ENCODE data around the gene PABPN1L.

Gene PABPN1L

GRCh38 chr16:88848557-88848956, 17.9 kb downstream of the PABPN1L start:
- DNase-seq (ENCODE audit: low spot score) = no peak

- no peak for DNase-seq (ENCODE audit: low spot score)
Observed at GRCh38 chr16:88847654-88848053, 18.8 kb downstream of the PABPN1L start.

DNA sequence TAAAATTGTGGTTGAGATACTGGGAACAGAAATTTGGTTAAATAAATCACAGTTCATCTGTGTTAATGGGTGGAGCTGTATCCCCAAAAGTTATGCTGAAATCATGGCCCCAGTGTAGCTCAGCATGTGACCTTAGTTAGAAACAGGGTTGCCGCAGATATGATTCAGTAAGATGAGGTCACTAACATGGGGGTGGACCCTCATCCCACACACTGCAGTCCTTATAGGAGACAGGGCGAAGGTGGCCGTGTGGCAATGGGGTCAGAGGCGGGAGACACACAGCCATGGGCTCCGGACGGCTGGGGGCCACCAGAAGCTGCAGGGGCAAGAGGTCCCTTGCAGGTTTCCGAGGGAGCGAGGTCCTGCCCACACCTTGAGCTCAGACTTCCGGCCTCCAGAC, 20.4 kb downstream of the PABPN1L start:
- no peak for DNase-seq (ENCODE audit: low spot score)

- no peak for DNase-seq (ENCODE audit: low spot score)
Observed at GRCh38 chr16:88844419-88845036, 21.9 kb downstream of the PABPN1L start.

- no peak for DNase-seq (ENCODE audit: low spot score)
Observed at GRCh38 chr16:88843256-88843655, 23.2 kb downstream of the PABPN1L start.

- DNase-seq (ENCODE audit: low spot score) = no peak
Observed at GRCh38 chr16:88842806-88843205, 23.7 kb downstream of the PABPN1L start.

DNA sequence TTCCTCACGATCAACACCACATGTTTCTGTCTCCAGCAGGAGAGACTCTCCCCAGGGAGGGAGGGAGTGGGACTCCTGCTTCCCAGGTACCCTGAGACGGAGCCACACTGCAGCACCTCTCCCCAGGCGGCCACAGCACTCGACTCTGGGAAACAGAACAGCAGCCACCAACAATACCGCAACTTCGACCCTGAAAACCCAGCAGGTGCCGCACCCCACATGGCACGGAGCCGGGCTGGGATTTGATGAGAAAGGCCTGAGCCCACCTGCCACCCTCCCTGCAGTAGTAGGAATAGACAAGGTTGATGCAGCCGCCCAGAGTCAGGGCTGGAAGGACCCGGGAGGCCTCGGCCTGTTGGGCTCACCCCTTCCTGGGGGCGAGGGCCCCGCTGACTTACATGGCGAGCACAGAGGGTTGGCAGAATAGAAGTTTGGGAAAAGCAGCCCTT, 24.1 kb downstream of the PABPN1L start:
- no peak for DNase-seq (ENCODE audit: low spot score)

DNA sequence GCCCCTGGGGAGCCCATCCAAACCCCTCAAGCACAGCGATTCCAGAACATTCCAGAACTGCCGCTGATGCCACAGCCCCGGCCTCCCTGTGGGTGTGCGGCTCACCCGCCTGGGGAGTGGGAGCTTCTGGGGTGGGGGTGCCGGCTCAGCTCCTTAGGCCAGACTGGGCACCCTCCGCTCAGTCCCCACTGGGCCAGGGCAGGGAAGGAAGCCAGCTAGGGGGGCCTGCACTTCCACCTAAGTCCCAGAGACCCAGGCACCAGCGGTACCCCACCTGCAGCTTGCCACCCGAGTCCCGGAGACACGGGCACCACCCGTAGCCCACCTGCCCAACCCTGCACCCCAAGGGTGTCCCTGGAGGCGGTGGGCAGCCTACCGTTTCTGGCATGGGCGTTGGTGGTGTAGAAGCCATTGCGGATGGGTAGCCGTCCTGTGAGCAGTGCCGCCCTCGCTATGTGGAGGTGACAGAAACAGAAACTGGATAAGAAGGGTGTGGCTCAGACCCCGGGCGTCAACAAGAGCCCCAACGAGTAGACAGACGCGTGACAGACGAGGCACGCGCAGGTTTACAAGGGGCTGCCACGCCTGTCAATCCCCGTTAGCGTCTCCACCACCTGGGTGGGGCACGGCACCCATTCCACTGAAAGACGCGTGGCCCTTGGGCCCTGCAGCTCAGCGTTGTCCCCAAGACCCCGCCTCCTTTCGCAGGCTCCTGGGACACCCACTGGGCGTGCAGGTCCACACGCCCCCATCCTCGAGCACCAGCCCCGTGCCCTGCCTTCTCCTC, 24.7 kb downstream of the PABPN1L start:
- DNase-seq (ENCODE audit: low spot score) = no peak

DNA sequence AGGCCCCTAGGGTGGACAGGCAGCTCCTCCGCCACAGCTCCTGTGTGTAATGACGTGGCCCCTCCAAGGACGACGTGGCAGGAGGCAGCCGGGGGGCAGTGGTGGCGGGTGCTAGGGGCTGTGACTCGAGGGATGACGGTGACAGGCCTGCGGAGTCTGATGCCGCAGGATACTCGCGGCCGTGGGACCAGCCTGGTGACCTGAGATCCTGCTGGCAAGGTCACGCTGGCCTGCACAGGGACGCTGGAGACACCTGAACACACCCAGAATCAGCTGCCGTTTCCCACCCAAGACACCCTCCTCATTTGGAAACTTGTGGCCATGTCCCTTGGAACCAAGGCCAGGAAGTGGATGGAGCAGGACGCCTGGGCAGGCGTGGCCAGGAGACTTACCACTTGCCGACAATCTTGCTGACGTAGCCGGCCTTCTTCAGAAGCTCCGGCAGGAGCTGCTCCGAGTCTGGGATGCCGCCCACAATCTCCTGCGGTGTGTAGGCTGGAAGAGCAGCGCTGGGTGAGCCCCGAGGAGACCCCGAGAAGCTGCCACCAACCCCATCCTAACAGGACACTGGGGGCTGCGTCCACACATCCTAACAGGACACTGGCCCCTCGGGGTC, 25.8 kb downstream of the PABPN1L start:
- DNase-seq (ENCODE audit: low spot score) = no peak

DNA sequence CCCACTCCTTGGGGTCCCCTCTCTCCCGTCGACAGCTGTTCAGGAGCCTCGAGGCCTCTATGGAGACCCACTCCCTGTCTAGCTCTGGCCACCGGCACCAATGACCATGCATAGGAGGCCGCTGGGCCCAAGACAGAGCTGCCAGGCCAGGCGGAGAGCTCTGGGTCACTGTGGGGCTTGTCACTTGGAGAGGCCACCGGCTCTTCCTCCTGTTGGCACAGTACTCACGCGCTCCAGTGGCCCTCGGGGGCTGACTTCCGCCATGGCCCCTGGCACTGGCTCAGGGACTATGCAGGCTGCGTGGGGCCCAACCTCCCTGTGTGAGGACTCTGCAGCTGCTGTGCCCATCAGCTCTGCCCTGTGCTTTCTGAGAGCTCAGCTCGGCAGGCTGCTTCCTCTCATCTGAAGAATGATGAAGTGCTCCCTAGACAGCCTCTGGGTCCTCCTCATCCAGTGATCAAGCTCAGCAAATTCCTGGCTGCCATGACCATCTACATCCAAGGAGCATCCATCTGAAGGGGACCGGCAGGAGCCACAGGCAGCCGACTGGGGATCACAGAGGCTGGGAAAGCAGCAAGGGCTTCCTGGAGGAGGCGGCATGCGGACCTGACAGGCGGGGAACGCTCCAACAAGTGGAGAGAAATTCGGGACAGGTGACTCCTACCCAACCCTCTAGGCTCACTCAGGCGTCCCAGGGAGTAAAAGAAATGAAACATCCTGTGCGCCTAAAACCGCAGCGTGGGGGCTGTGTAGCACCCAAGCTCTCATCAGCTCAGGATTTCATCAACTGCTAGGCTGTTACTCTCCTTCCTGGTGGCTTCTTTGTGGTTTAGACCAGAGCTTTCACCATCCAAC, 26.5 kb downstream of the PABPN1L start:
- DNase-seq (ENCODE audit: low spot score) = no peak

DNA sequence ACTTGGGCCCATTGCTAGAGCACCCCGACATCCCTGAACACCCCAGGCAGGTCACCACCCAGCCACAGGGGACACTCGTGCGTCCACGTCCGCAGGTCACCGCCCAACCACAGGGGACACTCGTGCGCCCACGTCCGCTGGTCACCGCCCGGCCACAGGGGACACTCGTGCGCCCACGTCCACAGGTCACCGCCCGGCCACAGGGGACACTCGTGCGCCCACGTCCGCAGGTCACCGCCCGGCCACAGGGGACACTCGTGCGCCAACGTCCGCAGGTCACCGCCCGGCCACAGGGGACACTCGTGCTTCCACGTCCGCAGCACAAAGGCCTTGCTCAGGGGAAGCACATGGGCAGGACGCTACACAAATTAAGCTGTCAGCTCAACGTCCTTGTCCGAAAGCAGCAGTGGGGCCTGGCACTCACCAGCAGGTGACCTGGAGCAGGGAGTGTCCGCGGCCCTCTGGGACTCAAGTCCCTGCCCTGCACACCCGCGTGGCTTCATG, 27.4 kb downstream of the PABPN1L start:
- no peak for DNase-seq (ENCODE audit: low spot score)

DNA sequence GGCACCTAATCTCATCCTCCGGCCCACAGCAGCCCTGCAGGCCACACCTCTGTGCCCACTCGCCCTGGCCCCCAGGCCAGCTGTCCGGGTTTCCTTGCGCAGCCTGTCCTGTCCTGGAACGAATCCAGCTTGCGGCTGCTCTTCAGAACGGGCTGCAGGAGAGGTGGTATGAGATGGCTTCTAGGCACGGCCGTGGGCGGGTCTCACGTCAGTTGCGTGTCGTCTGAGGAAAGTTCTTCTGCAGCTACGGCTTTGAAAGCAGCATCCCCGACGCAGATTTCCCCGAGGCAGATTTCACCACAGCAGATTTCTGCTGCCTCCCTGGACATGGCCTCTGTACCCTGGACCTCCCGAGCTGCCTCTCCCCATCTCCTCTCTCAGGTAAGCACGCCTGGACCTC, 27.9 kb downstream of the PABPN1L start:
- no peak for DNase-seq (ENCODE audit: low spot score)

DNA sequence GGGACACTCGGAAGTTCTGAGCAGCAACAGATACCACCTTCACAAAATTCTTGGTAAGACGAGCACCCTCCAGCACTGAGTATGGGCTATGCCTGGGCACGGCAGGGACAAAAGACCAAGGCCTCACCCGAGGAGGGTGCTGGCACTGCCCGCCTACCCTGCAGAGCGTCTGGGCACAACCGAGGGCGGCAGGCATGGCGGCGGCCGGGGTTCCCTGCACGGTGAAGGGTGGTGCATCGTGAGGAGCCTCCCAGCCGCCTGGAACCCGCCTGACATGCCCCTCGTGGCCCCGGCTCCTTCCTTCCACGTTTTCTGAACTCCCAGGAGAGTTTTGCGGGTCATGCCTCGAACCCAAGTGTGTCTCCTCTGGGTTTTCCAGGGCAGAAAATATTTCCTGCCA, 28.7 kb downstream of the PABPN1L start:
- no peak for DNase-seq (ENCODE audit: low spot score)

DNA sequence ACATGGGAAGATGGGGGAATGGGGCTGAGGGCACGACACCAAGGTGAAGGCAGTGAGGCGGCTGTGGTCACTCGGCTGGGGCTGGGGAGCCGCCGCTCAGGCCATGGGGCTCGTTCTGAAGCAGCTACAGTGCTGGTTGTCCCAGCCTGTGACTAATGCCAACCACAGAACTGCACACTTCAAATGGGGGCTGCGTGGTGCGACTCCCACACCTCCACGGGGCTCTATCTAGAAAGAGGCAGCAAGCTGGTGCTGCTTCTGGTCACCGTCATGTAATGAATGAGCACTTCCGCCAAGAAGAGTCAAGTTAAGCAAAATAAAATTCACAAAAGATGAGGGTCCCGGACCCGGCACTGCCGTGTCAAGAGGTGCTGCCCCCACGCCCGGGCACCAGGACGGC, 29.7 kb downstream of the PABPN1L start:
- DNase-seq (ENCODE audit: low spot score) = no peak

GRCh38 chr16:88835818-88836217, 30.6 kb downstream of the PABPN1L start:
- no peak for DNase-seq (ENCODE audit: low spot score)

GRCh38 chr16:88835383-88835782, 31.1 kb downstream of the PABPN1L start:
- DNase-seq (ENCODE audit: low spot score) = no peak

- no peak for DNase-seq (ENCODE audit: low spot score)
Observed at GRCh38 chr16:88834670-88835069, 31.8 kb downstream of the PABPN1L start.

DNA sequence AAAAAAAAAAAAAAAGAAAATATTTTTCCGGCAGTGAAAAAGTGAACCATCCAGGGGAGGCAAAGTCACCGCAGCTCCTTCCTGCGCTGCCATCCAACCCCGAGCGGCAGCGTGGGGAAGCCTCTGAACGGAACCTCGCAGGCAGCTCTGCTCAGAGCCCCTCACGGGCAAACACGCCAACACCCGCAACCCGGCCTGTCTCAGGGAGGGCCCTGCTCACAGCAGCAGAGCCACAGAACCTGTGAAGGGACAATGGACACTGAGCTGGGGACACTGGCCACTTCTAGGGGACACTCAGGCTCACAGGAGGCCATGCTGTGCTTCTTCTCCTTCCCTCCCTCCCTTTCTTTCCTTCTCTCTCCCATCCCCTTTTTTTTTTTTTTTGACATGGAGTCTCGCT, 33.4 kb downstream of the PABPN1L start:
- DNase-seq (ENCODE audit: low spot score) = no peak

DNA sequence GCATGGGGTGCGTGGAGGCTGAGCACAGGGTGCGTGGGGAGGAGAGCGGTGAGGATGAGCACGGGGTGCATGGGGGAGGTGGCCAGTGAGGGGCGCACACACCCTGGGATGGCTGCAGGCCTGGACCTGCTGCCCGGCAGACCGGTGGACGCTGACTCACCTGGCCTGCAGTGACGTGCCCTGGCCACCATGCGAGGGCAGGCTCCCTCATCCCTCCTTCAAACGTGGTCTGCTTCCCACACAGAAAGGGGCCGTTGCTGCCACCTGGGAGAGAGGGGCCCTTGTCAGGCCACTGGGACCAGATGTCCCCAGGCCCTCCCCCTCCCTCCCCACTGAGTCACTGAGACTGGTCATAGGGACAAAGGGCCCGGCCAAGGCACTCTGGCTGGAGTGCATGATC, 34.6 kb downstream of the PABPN1L start:
- DNase-seq (ENCODE audit: low spot score) = no peak

DNA sequence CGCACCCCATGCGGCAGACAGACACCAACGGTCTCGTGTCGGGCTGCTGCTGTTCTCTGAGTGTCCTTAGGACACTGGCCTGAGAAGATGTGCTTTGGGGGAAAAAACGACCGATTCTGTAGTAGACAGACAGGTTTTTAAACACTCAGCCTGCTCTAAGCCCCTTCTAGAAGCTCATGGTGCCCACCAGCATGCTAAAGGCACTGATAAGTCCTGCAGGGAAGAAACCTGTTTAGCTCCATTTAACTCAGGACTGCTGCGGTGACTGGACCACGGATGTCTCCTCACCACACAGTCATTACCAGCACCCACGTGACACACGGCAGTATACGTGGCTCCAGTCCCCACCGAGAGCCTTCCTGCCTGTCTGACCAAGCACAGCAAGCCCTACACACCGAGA, 35.7 kb downstream of the PABPN1L start:
- DNase-seq (ENCODE audit: low spot score) = no peak

GRCh38 chr16:88830258-88830657, 36.2 kb downstream of the PABPN1L start:
- no peak for DNase-seq (ENCODE audit: low spot score)

GRCh38 chr16:88828711-88829110, 37.7 kb downstream of the PABPN1L start:
- DNase-seq (ENCODE audit: low spot score) = no peak
